GM12878 (cell line): ENCODE results near the gene FNTB. TPM values are rescaled to one million over a fixed set of nuclear protein-coding genes. Genes with fewer than 3 reads are reported as not detected.

Source experiments
- ATAC-seq: fragments of 200-7000 bp; cut with Tn5 transposase; 3 replicates; pipeline ENCODE4 v1.9.1; 2020; ENCODE audit warnings: mild to moderate bottlenecking, moderate library complexity
- BruUV-seq: library from RNA; stranded (reverse); fragments of 400-500 nt; replicated peaks from 2 replicates; lab custom pipeline; 2021; lab: Mats Ljungman, UMichigan
- CTCF ChIA-PET: fragments of 300-600 bp; sonication (Branson Sonifier 250); formaldehyde crosslinking; extraction: SDS; loops from one replicate; lab custom pipeline; 2021; ENCODE audit warnings: inconsistent platforms; lab: Yijun Ruan, JAX
- POLR2A ChIA-PET: fragments of 350-600 bp; formaldehyde crosslinking; extraction: SDS; loops from one replicate; lab custom pipeline; 2021; ENCODE audit warnings: inconsistent platforms; lab: Charles Lee
- RAD21 ChIA-PET: fragments of 300-600 bp; sonication (Branson Sonifier 250); formaldehyde crosslinking; loops from one replicate; lab custom pipeline; 2023; ENCODE audit warnings: antibody characterized with exemption; ENCODE audit not compliant: unreplicated experiment; lab: Charles Lee
- SMC1A ChIA-PET: fragments of 300-600 bp; sonication (Branson Sonifier 250); formaldehyde crosslinking; loops from one replicate; lab custom pipeline; 2023; ENCODE audit not compliant: unreplicated experiment, uncharacterized antibody; lab: Charles Lee
- DNase-seq: peaks from one replicate; pipeline ENCODE4 v3.0.0-alpha.2; 2011; ENCODE audit warnings: low read depth, low spot score
- FAIRE-seq: peaks from 3 replicates; lab custom pipeline; 2011; peaks lifted over from hg19 to GRCh38; lab: Jason Lieb, UNC
- H2AFZ ChIP-seq: 2 replicates; pipeline ENCODE4 v1.6.0; 2011; ENCODE audit warnings: low read depth, low read length, control low read depth; ENCODE audit not compliant: control insufficient read depth
- H3K27ac ChIP-seq: 2 replicates; pipeline ENCODE4 v1.5.1; 2011; ENCODE audit warnings: control low read depth; ENCODE audit not compliant: control insufficient read depth, insufficient read depth
- H3K27me3 ChIP-seq, 2 experiments: replicated peaks in 1 of 2; 2 replicates each; pipeline versions ENCODE4 v1.6.0 to v1.6.1; 2011; ENCODE audit warnings: low read length in 1 of 2; ENCODE audit not compliant: control insufficient read depth in 2 of 2, insufficient read depth in 2 of 2
- H3K36me3 ChIP-seq, 2 experiments: 2 replicates each; pipeline ENCODE4 v1.5.1; 2011; ENCODE audit warnings: low read length in 1 of 2; ENCODE audit not compliant: control insufficient read depth in 2 of 2, insufficient read depth in 2 of 2
- H3K4me1 ChIP-seq: 2 replicates; pipeline ENCODE4 v1.6.1; 2011; ENCODE audit warnings: mild to moderate bottlenecking, low read length, moderate library complexity, mixed read lengths; ENCODE audit not compliant: control insufficient read depth, insufficient read depth
- H3K4me2 ChIP-seq: 2 replicates; pipeline ENCODE4 v1.6.0; 2011; ENCODE audit warnings: control low read depth; ENCODE audit not compliant: control insufficient read depth, insufficient read depth
- H3K4me3 ChIP-seq: fragments of 200-600 bp; sonication (generic); 2 replicates; pipeline ENCODE4 v1.5.1; 2016
- H3K79me2 ChIP-seq: 2 replicates; pipeline ENCODE4 v1.6.0; 2011; ENCODE audit warnings: low read length; ENCODE audit not compliant: control insufficient read depth, insufficient read depth
- H3K9ac ChIP-seq: 2 replicates; pipeline ENCODE4 v1.8.0; 2011; ENCODE audit warnings: low read length, control low read depth, mixed read lengths; ENCODE audit not compliant: control insufficient read depth, insufficient read depth
- H3K9me3 ChIP-seq: replicated peaks from 3 replicates; pipeline ENCODE4 v1.5.1; 2011; ENCODE audit warnings: mild to moderate bottlenecking, low read length; ENCODE audit not compliant: control insufficient read depth, insufficient read depth
- H4K20me1 ChIP-seq: 2 replicates; pipeline ENCODE4 v1.6.0; 2011; ENCODE audit not compliant: control insufficient read depth, insufficient read depth
- CHD1 ChIP-seq: IDR thresholded peaks from 2 replicates; pipeline ENCODE4 v1.6.1; 2012; ENCODE audit warnings: low read depth, low read length, improper control_type of control experiment
- CHD2 ChIP-seq: IDR thresholded peaks from 2 replicates; pipeline ENCODE4 v1.6.1; 2011; ENCODE audit warnings: low read depth, low read length, improper control_type of control experiment, borderline replicate concordance
- ELK1 ChIP-seq: IDR thresholded peaks from 2 replicates; pipeline ENCODE4 v1.6.1; 2012; ENCODE audit warnings: low read depth, low read length, improper control_type of control experiment
- FOXK2 ChIP-seq: fragments of 450-650 bp; IDR thresholded peaks from 2 replicates; pipeline ENCODE4 v1.6.1; 2017; ENCODE audit warnings: mild to moderate bottlenecking, moderate library complexity
- NRF1 ChIP-seq: conservative IDR thresholded peaks from 2 replicates; pipeline ENCODE4 v1.6.1; 2011; ENCODE audit warnings: mild to moderate bottlenecking, low read depth, low read length, improper control_type of control experiment
- RBBP5 ChIP-seq: fragments of 200-600 bp; sonication (generic); conservative IDR thresholded peaks from 2 replicates; pipeline ENCODE4 v1.6.1; 2016
- STAT3 ChIP-seq: IDR thresholded peaks from 2 replicates; pipeline ENCODE4 v1.6.1; 2011; ENCODE audit warnings: low read depth, low read length, improper control_type of control experiment
- ZNF622 ChIP-seq: fragments of 450-650 bp; IDR thresholded peaks from 2 replicates; pipeline ENCODE4 v1.6.1; 2017; ENCODE audit warnings: mild to moderate bottlenecking, inconsistent platforms
- WGBS: methylation state at CpG from one replicate; pipeline ENCODE4 v1.1.6; 2016; ENCODE audit warnings: low lambda C conversion rate; ENCODE audit not compliant: insufficient replicate concordance, insufficient coverage; ENCODE audit errors: missing lambda C conversion rate; 5-methylcytosine and 5-hydroxymethylcytosine counted together
- in situ Hi-C: fragments of 300-500 bp; cut with MboI; formaldehyde crosslinking; loops from 9 replicates; pipeline ENCODE4 v1.14.3; 2018; ENCODE audit warnings: mixed read lengths
- intact Hi-C: fragments of 100-400 bp; cut with micrococcal nuclease; formaldehyde crosslinking; loops from one replicate; pipeline ENCODE4 v1.14.2; 2022; ENCODE audit not compliant: unreplicated experiment
- polyA plus RNA-seq, 11 experiments: library from polyadenylated mRNA; depleted of rRNA in 4 of 11; unstranded in 6 of 11; stranded (reverse) in 5 of 11; fragments of >200 nt; fragmentation: Nextera tagmentation in 4 of 11; fragmentation: Illumina TruSeq in 1 of 11; extraction: Ambion mirVana in 4 of 11; extraction: Trizol in 1 of 11; gene quantifications; 1 replicate in 1 of 11; 2 replicates in 10 of 11; pipeline versions ENCODE4 v1.2.1 to v1.2.3, GENCODE V29; 2011 to 2016; ENCODE audit warnings: inconsistent platforms in 2 of 11, missing spikeins in 2 of 11, low read depth in 1 of 11
- total RNA-seq, 4 experiments: library from RNA; depleted of rRNA in 3 of 4; stranded (reverse); fragments of >200 nt in 3 of 4; fragmentation: Illumina TruSeq in 1 of 4; extraction: Trizol in 1 of 4; gene quantifications; 2 replicates each; pipeline versions ENCODE4 v1.2.1 to v1.2.3, GENCODE V29; 2013 to 2021
- TF ChIP-seq, protein P1 (sequence below): IDR thresholded peaks from 2 replicates; pipeline ENCODE4 v1.6.1; 2011; ENCODE audit warnings: borderline replicate concordance, low read depth, mild to moderate bottlenecking, moderate library complexity, low read length; ENCODE audit not compliant: insufficient read depth, poor library complexity, severe bottlenecking
- TF ChIP-seq, protein P2 (sequence below): IDR thresholded peaks from 2 replicates; pipeline ENCODE4 v1.6.1; 2011; ENCODE audit warnings: mild to moderate bottlenecking, low read depth, low read length, moderate library complexity; ENCODE audit not compliant: insufficient replicate concordance

Gene FNTB
- total and polyA plus RNA-seq, 10 of the 15 experiments (the other 5 are each of a cell fraction or from before 2014, with no cell fraction given), result 10.4 to 25.1 (median 16.7) TPM

- no peak for TF ChIP-seq STAT3
These were observed 83.8 kb downstream of the FNTB start (continued) for GRCh38 chr14:65070471-65070976.

DNA sequence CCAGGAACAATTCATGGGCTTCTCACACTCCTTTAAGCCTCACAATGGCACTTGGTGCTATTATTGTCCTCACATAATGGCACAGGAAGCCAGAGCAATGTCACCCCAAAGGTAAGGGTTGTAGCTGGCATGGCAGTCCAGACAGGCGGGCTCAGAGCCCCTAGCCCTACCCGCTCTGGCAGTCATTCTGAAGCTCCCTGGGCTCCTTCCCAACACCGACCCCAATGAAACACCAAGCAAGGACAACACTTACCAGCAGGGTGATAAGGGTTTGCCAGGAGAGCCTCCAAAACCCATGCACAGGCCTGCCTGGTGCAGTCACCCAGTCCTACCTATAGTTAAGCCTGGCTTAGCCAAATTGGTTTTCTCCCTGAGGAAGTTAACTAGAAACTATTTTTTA lies 84.8 kb downstream of the FNTB start:
- no peak for DNase-seq
- Histone ChIP-seq H2AFZ (no peak overlapping the region), H3K36me3 (peaks cover 9 to 13% of the 10 kb centered on the region in 2 experiments; a peak in 3 of 4 replicates), H3K9ac (no peak overlapping the region), H3K79me2 (no peaks in the 10 kb centered on the region), H4K20me1 (no peaks in the 10 kb centered on the region), H3K4me2 (no peak overlapping the region), H3K27me3 (no peaks in the 10 kb centered on the region), H3K4me1 (no peaks in the 10 kb centered on the region), H3K9me3 (no peaks in the 10 kb centered on the region), H3K27ac (no peak overlapping the region), H3K4me3 (no peak overlapping the region)
- ChIA-PET SMC1A (no interaction called here), CTCF (no interaction called here), RAD21 (no interaction called here), POLR2A (interaction anchor here (0.8 kb wide), 1 partner anchor 11 kb away, joined by 3 read pairs; no protein-coding TSS in a partner anchor)
- in situ Hi-C loops, result no loop called here
- FAIRE-seq, result no peak
- TF ChIP-seq CHD2 (no peak), NRF1 (no peak), RBBP5 (no peak), ELK1 (no peak), ZNF622 (no peak), FOXK2 (no peak), CHD1 (no peak)
- TF ChIP-seq, protein P1, sequence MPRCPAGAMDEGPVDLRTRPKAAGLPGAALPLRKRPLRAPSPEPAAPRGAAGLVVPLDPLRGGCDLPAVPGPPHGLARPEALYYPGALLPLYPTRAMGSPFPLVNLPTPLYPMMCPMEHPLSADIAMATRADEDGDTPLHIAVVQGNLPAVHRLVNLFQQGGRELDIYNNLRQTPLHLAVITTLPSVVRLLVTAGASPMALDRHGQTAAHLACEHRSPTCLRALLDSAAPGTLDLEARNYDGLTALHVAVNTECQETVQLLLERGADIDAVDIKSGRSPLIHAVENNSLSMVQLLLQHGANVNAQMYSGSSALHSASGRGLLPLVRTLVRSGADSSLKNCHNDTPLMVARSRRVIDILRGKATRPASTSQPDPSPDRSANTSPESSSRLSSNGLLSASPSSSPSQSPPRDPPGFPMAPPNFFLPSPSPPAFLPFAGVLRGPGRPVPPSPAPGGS, result no peak
- TF ChIP-seq, protein P2, sequence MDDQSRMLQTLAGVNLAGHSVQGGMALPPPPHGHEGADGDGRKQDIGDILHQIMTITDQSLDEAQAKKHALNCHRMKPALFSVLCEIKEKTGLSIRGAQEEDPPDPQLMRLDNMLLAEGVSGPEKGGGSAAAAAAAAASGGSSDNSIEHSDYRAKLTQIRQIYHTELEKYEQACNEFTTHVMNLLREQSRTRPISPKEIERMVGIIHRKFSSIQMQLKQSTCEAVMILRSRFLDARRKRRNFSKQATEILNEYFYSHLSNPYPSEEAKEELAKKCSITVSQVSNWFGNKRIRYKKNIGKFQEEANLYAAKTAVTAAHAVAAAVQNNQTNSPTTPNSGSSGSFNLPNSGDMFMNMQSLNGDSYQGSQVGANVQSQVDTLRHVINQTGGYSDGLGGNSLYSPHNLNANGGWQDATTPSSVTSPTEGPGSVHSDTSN, result no peak
- ATAC-seq, result no peak
- no TSS peak for BruUV-seq
- intact Hi-C loops, result no loop called here
- WGBS, result 95% methylated on average over 3 of the region's 3 CpGs
